ENCODE results near the gene PRLHR.

- TF ChIP-seq POLR2A (IDR thresholded peaks at IDR 0.05) = no peak
- TF ChIP-seq CTCF (IDR thresholded peaks at IDR 0.05 in 4 of 5, conservative IDR thresholded peaks at IDR 0.05 in 1 of 5) = no peak
Measured at GRCh38 chr10:118621304-118621942, 26.0 kb upstream of the PRLHR start.
